GM12865 (cell line): ENCODE measurements around the gene EMID1.
A peak's percentile ranks its signal among the peaks of the same experiment; 100 is the strongest.

ENCODE experiments used
- DNase-seq: peaks from one replicate; pipeline ENCODE4 v3.0.0; 2010; ENCODE audit warnings: low read depth
- H3K4me3 ChIP-seq: 2 replicates; pipeline ENCODE4 v1.5.1; 2011; ENCODE audit warnings: mild to moderate bottlenecking, low read depth, low read length, control low read depth
- CTCF ChIP-seq: IDR thresholded peaks from 2 replicates; pipeline ENCODE4 v1.5.1; 2011; ENCODE audit warnings: low read length, control low read depth, low read depth, inconsistent platforms; ENCODE audit not compliant: insufficient read depth; ENCODE audit errors: missing control alignments

EMID1 gene

GRCh38 chr22:29194184-29194583, 11.5 kb upstream of the EMID1 start:
- no peak overlapping the region for H3K4me3 ChIP-seq
- DNase-seq = no peak
- peak; percentile 3 for TF ChIP-seq CTCF

GRCh38 chr22:29195118-29195963, 10.4 kb upstream of the EMID1 start:
- TF ChIP-seq CTCF = no peak
- no peak overlapping the region for H3K4me3 ChIP-seq
- no peak for DNase-seq

DNA sequence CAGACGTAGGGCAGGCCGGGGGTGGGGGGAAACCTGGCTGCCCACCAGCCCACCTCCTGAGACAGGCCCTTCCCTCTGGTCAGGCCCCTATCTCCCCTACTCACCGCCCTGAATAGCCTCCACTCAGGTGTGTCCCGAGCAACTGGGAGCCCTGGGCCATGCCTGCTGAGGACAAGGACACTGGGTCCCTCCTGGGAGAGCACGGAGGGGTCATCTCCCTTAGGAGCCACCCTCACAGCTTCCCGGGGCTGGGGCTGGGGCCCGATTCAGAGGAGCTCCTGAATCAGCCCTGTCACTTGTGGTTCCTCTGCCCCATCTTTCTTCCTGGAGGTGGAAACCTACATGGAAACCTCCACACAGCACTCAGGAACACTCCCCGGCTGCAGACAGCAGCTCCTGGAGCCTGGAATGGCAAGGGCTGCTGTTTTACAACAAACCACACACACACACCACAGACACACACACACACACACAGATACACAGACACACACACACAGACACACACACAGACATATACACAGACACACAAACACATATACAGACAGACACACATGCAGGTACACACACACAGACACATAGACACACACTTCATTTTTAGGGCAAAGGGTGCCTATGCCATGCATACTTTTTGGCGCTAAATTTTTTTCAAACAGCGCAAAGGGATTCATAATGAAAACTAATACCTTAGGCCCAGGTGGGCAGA, 9.6 kb upstream of the EMID1 start:
- TF ChIP-seq CTCF = no peak
- DNase-seq = no peak

GRCh38 chr22:29197096-29197495, 8.6 kb upstream of the EMID1 start:
- H3K4me3 ChIP-seq = no peak overlapping the region
- TF ChIP-seq CTCF = no peak
- no peak for DNase-seq

More for the DNA sequence above, 9.6 kb upstream of the EMID1 start:
- H3K4me3 ChIP-seq = no peak overlapping the region

GRCh38 chr22:29198240-29198639, 7.5 kb upstream of the EMID1 start:
- DNase-seq = no peak
- no peak for TF ChIP-seq CTCF
- no peak overlapping the region for H3K4me3 ChIP-seq

GRCh38 chr22:29199702-29200400, 5.8 kb upstream of the EMID1 start:
- TF ChIP-seq CTCF = no peak
- DNase-seq = no peak

More at GRCh38 chr22:29199702-29200400, 5.8 kb upstream of the EMID1 start:
- H3K4me3 ChIP-seq = no peak overlapping the region
